Adrenal gland (tissue), 5 donors: Measurements from ENCODE around the gene MOCS3.

Source experiments
- POLR2A ChIP-seq, 2 donors: fragments of 450-650 bp; IDR thresholded peaks; one replicate each; pipeline ENCODE4 v1.6.1; 2017; ENCODE audit warnings: antibody characterized with exemption in 2 of 2, mild to moderate bottlenecking in 2 of 2, moderate library complexity in 1 of 2
- TF ChIP-seq, protein P1 (sequence below), 6 experiments: fragments of 450-650 bp in 4 of 6; fragments of 200-600 bp in 2 of 6; sonication (generic) in 1 of 6; IDR thresholded peaks; 1 replicate in 5 of 6; 2 replicates in 1 of 6; pipeline versions ENCODE4 v1.5.1 to v1.8.0; 2016 to 2021; ENCODE audit warnings: antibody characterized with exemption in 6 of 6, mild to moderate bottlenecking in 2 of 6, moderate library complexity in 1 of 6
- donor health status: DM: no; HTN: no; CAD: no.

DNA sequence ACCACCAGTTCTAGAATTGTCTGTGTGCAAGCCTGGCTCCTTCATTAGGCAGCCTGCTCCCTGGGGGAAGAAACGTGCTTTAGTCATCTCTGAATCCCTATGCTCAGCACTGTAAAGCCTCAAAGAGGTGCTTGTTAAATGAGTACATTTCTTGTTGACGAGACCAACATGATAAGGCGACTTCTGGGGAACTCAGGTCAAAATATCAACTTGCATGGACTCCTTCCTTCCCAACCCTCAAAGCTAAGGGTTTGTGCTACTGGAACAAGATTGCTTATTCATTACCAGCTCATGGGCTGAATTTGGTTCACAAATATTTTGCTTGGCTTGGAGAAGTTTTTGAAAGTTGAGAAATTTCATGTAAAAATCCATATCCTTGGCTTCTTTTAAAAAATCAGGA, 53.7 kb downstream of the MOCS3 start:
- TF ChIP-seq, protein P1, sequence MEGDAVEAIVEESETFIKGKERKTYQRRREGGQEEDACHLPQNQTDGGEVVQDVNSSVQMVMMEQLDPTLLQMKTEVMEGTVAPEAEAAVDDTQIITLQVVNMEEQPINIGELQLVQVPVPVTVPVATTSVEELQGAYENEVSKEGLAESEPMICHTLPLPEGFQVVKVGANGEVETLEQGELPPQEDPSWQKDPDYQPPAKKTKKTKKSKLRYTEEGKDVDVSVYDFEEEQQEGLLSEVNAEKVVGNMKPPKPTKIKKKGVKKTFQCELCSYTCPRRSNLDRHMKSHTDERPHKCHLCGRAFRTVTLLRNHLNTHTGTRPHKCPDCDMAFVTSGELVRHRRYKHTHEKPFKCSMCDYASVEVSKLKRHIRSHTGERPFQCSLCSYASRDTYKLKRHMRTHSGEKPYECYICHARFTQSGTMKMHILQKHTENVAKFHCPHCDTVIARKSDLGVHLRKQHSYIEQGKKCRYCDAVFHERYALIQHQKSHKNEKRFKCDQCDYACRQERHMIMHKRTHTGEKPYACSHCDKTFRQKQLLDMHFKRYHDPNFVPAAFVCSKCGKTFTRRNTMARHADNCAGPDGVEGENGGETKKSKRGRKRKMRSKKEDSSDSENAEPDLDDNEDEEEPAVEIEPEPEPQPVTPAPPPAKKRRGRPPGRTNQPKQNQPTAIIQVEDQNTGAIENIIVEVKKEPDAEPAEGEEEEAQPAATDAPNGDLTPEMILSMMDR (IDR thresholded peaks at IDR 0.05) = no peak
- no peak for TF ChIP-seq POLR2A (IDR thresholded peaks at IDR 0.05)
